Adipocyte (in vitro differentiated cells): ENCODE results near the gene AP2S1.

ENCODE experiments used
- DNase-seq: peaks from one replicate; pipeline ENCODE4 v3.0.0-alpha.2; 2015; ENCODE audit warnings: low read depth
- H3K27me3 ChIP-seq: replicated peaks from 2 replicates; pipeline ENCODE4 v1.7.0; 2013; ENCODE audit warnings: mild to moderate bottlenecking, low read length, moderate library complexity; ENCODE audit not compliant: control insufficient read depth, insufficient read depth
- H3K36me3 ChIP-seq: 2 replicates; pipeline ENCODE4 v1.7.0; 2013; ENCODE audit warnings: low read length, mild to moderate bottlenecking, moderate library complexity; ENCODE audit not compliant: control insufficient read depth, insufficient read depth, severe bottlenecking
- H3K4me1 ChIP-seq: 2 replicates; pipeline ENCODE4 v1.7.0; 2013; ENCODE audit warnings: mild to moderate bottlenecking, low read length, moderate library complexity; ENCODE audit not compliant: control insufficient read depth, insufficient read depth
- H3K4me3 ChIP-seq: 2 replicates; pipeline ENCODE4 v1.7.0; 2013; ENCODE audit warnings: mild to moderate bottlenecking, low read length, moderate library complexity
- H3K9ac ChIP-seq: 2 replicates; pipeline ENCODE4 v1.7.0; 2013; ENCODE audit warnings: mild to moderate bottlenecking, low read length, moderate library complexity
- H3K9me3 ChIP-seq: 2 replicates; pipeline ENCODE4 v1.7.0; 2013; ENCODE audit warnings: mild to moderate bottlenecking, low read length, moderate library complexity; ENCODE audit not compliant: control insufficient read depth

Gene AP2S1

DNA sequence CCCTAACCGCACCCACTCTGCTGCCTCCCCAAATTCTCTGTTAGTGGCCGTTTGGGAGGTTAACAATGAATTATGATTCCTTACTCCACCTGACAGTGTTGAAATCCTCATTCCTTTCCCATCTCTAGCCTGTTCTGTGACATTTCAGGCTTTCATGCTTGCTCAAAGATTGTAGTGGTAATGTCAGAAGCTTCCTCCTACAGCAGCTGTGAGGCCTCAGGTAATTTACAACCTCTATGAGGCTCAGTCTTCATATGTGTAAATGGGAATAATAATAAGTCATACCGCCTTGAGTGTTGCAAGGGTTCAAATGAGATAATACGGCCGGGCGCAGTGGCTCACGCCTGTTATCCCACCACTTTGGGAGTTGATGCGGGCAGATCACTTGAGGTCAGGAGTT, 61.3 kb downstream of the AP2S1 start:
- Histone ChIP-seq H3K27me3 (no peaks in the 10 kb centered on the region), H3K9me3 (no peaks in the 10 kb centered on the region), H3K9ac (no peak overlapping the region), H3K36me3 (peaks cover 11% of the 10 kb centered on the region), H3K4me1 (peaks cover 25% of the 10 kb centered on the region), H3K4me3 (no peak overlapping the region)
- DNase-seq = no peak

DNA sequence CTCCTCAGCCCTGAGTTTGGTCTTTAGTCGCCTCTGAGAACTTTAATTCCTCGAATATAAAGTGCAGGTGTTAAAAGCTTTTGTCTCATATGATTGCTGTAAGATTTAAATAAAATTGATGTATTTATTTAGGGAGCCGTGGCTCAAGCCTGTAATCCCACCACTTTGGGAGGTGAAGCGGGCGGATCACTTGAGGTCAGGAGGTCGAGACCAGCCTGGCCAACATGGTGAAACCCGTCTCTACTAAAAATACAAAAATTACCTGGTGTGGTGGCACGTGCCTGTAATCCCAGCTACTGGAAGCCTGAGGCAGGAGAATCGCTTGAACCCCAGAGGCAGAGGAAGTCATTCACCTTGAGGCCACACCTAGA, 61.7 kb downstream of the AP2S1 start:
- H3K27me3 ChIP-seq = no peaks in the 10 kb centered on the region
- DNase-seq = no peak
- H3K9me3 ChIP-seq = no peaks in the 10 kb centered on the region
- no peak overlapping the region for H3K9ac ChIP-seq
- H3K4me3 ChIP-seq = peak overlapping the region; percentile 53
- peaks cover 29% of the 10 kb centered on the region for H3K4me1 ChIP-seq
- peaks cover 14% of the 10 kb centered on the region for H3K36me3 ChIP-seq

- no peaks in the 10 kb centered on the region for H3K27me3 ChIP-seq
- no peaks in the 10 kb centered on the region for H3K9me3 ChIP-seq
- H3K9ac ChIP-seq = peak within 1 kb of the TSS; percentile 99
- peak; percentile 99 for DNase-seq
- H3K4me1 ChIP-seq = peaks cover 31% of the 10 kb centered on the region
- H3K36me3 ChIP-seq = peaks cover 19% of the 10 kb centered on the region
- H3K4me3 ChIP-seq = peak within 1 kb of the TSS; percentile 99
Measured at GRCh38 chr19:46788262-46788967, 62.2 kb downstream of the AP2S1 start, which contains the start of gene SLC1A5. Gene SLC1A5 (minus strand): TSS chr19:46788594. CDS start chr19:46787965, 629 bp downstream.
